ENCODE results near the gene GMDS.

GMDS gene

GRCh38 chr6:1895721-1896120, 349.7 kb downstream of the GMDS start:
- DNase-seq (ENCODE audit: low read depth) = no peak

GRCh38 chr6:1894954-1895353, 350.5 kb downstream of the GMDS start:
- DNase-seq (ENCODE audit: low read depth) = no peak

GRCh38 chr6:1893470-1894130, 351.8 kb downstream of the GMDS start:
- no peak for DNase-seq (ENCODE audit: low read depth)

- no peak for DNase-seq (ENCODE audit: low read depth)
These were observed 352.7 kb downstream of the GMDS start for GRCh38 chr6:1892716-1893115.

GRCh38 chr6:1890987-1891386, 354.4 kb downstream of the GMDS start:
- no peak for DNase-seq (ENCODE audit: low read depth)

- DNase-seq (ENCODE audit: low read depth) = no peak
These were observed 355.3 kb downstream of the GMDS start for GRCh38 chr6:1890071-1890470.

- no peak for DNase-seq (ENCODE audit: low read depth)
These were observed 359.8 kb downstream of the GMDS start for GRCh38 chr6:1885576-1886011.

- no peak for DNase-seq (ENCODE audit: low read depth)
These were observed 361.1 kb downstream of the GMDS start for GRCh38 chr6:1884313-1884712.

GRCh38 chr6:1878330-1878729, 367.1 kb downstream of the GMDS start:
- no peak for DNase-seq (ENCODE audit: low read depth)

GRCh38 chr6:1873781-1874180, 371.6 kb downstream of the GMDS start:
- DNase-seq (ENCODE audit: low read depth) = no peak

GRCh38 chr6:1872649-1873131, 372.7 kb downstream of the GMDS start:
- DNase-seq (ENCODE audit: low read depth) = no peak

GRCh38 chr6:1871724-1872315, 373.6 kb downstream of the GMDS start:
- DNase-seq (ENCODE audit: low read depth) = no peak

- no peak for DNase-seq (ENCODE audit: low read depth)
These were observed 374.5 kb downstream of the GMDS start for GRCh38 chr6:1870932-1871331.

- no peak for DNase-seq (ENCODE audit: low read depth)
These were observed 375.2 kb downstream of the GMDS start for GRCh38 chr6:1870251-1870650.

- DNase-seq (ENCODE audit: low read depth) = no peak
These were observed 375.6 kb downstream of the GMDS start for GRCh38 chr6:1869769-1870168.

- no peak for DNase-seq (ENCODE audit: low read depth)
These were observed 376.1 kb downstream of the GMDS start for GRCh38 chr6:1869308-1869707.

- DNase-seq (ENCODE audit: low read depth) = no peak
These were observed 376.7 kb downstream of the GMDS start for GRCh38 chr6:1868561-1869261.

- DNase-seq (ENCODE audit: low read depth) = no peak
These were observed 378.2 kb downstream of the GMDS start for GRCh38 chr6:1867197-1867596.

GRCh38 chr6:1865585-1865984, 379.8 kb downstream of the GMDS start:
- DNase-seq (ENCODE audit: low read depth) = no peak

GRCh38 chr6:1864496-1864895, 380.9 kb downstream of the GMDS start:
- DNase-seq (ENCODE audit: low read depth) = no peak

- no peak for DNase-seq (ENCODE audit: low read depth)
These were observed 383.0 kb downstream of the GMDS start for GRCh38 chr6:1862411-1862810.

GRCh38 chr6:1860756-1861348, 384.6 kb downstream of the GMDS start:
- DNase-seq (ENCODE audit: low read depth) = no peak

- DNase-seq (ENCODE audit: low read depth) = no peak
These were observed 386.5 kb downstream of the GMDS start for GRCh38 chr6:1858859-1859258.

Data from activated T-cell treated with anti-CD3 and anti-CD28 coated beads for 24 hours (primary cell).